GM23338 (cell line): ENCODE results near the gene CMYA5. TPM values are rescaled to one million over a fixed set of nuclear protein-coding genes. Genes with fewer than 3 reads are reported as not detected.

ENCODE experiments used
- ATAC-seq: fragments of 200-7000 bp; cut with Tn5 transposase; 3 replicates; pipeline ENCODE4 v1.9.1; 2020
- DNase-seq: peaks from one replicate; pipeline ENCODE4 v3.0.0-alpha.2; 2015; ENCODE audit warnings: low spot score
- H2AFZ ChIP-seq: fragments of 200-600 bp; sonication (generic); 2 replicates; pipeline ENCODE4 v1.8.0; 2016; ENCODE audit warnings: antibody characterized with exemption, mild to moderate bottlenecking, moderate library complexity
- H3F3A ChIP-seq: fragments of 200-600 bp; sonication (generic); replicated peaks from 2 replicates; pipeline ENCODE4 v1.8.0; 2017; ENCODE audit warnings: antibody characterized with exemption, mixed run types, low read depth
- H3K27ac ChIP-seq: fragments of 200-600 bp; sonication (generic); 2 replicates; pipeline ENCODE4 v1.6.1; 2016; ENCODE audit warnings: low read depth
- H3K27me3 ChIP-seq: fragments of 200-600 bp; sonication (generic); 2 replicates; pipeline ENCODE4 v1.8.0; 2016; ENCODE audit warnings: mild to moderate bottlenecking, mixed run types, moderate library complexity; ENCODE audit not compliant: insufficient read depth
- H3K36me3 ChIP-seq: fragments of 200-600 bp; sonication (generic); 2 replicates; pipeline ENCODE4 v1.8.0; 2016; ENCODE audit warnings: mild to moderate bottlenecking; ENCODE audit not compliant: insufficient read depth
- H3K4me1 ChIP-seq: fragments of 200-600 bp; sonication (generic); 2 replicates; pipeline ENCODE4 v1.8.0; 2016; ENCODE audit warnings: mild to moderate bottlenecking, moderate library complexity; ENCODE audit not compliant: insufficient read depth
- H3K4me2 ChIP-seq: fragments of 200-600 bp; sonication (generic); 2 replicates; pipeline ENCODE4 v1.7.1; 2017; ENCODE audit warnings: mixed run types
- H3K4me3 ChIP-seq: fragments of 200-600 bp; sonication (generic); 2 replicates; pipeline ENCODE4 v1.6.1; 2016; ENCODE audit warnings: mixed run types
- H3K79me2 ChIP-seq: fragments of 200-600 bp; sonication (generic); replicated peaks from 2 replicates; pipeline ENCODE4 v1.8.0; 2017; ENCODE audit warnings: mild to moderate bottlenecking; ENCODE audit not compliant: insufficient read depth
- H3K9me2 ChIP-seq: fragments of 200-600 bp; sonication (generic); 2 replicates; pipeline ENCODE4 v1.8.0; 2017; ENCODE audit not compliant: insufficient read depth
- H4K20me1 ChIP-seq: fragments of 200-600 bp; sonication (generic); replicated peaks from 2 replicates; pipeline ENCODE4 v1.8.0; 2017; ENCODE audit warnings: mild to moderate bottlenecking; ENCODE audit not compliant: insufficient read depth
- H3K27ac Mint-ChIP-seq: 2 replicates; pipeline ENCODE4 v1.8.0; 2020; ENCODE audit warnings: inconsistent platforms, mild to moderate bottlenecking, moderate library complexity, mixed read lengths
- H3K27me3 Mint-ChIP-seq: 3 replicates; pipeline ENCODE4 v1.8.0; 2022; ENCODE audit warnings: low read depth, mild to moderate bottlenecking, moderate library complexity, mixed read lengths, inconsistent platforms; ENCODE audit not compliant: insufficient read depth, poor library complexity
- H3K36me3 Mint-ChIP-seq: 3 replicates; pipeline ENCODE4 v1.8.0; 2021; ENCODE audit warnings: low read depth, mild to moderate bottlenecking, inconsistent platforms, moderate library complexity, mixed read lengths
- H3K4me1 Mint-ChIP-seq: 3 replicates; pipeline ENCODE4 v1.8.0; 2020; ENCODE audit warnings: mild to moderate bottlenecking, inconsistent platforms, mixed read lengths
- H3K4me3 Mint-ChIP-seq: 3 replicates; pipeline ENCODE4 v1.8.0; 2021; ENCODE audit warnings: moderate library complexity, mild to moderate bottlenecking, inconsistent platforms, mixed read lengths
- H3K9me3 Mint-ChIP-seq: 3 replicates; pipeline ENCODE4 v1.8.0; 2020; ENCODE audit warnings: moderate library complexity, mild to moderate bottlenecking, inconsistent platforms, mixed read lengths
- CREB1 ChIP-seq: fragments of 250-450 bp; sonication (Bioruptor Pico); IDR thresholded peaks from 2 replicates; pipeline ENCODE4 v1.5.0; 2020; ENCODE audit warnings: low read depth, mild to moderate bottlenecking, moderate library complexity
- ETS1 ChIP-seq: IDR thresholded peaks from 2 replicates; pipeline ENCODE4 v1.6.1; 2016; ENCODE audit warnings: antibody characterized with exemption
- EZH2 ChIP-seq: fragments of 200-600 bp; sonication (generic); IDR thresholded peaks from one replicate; pipeline ENCODE4 v1.8.0; 2017; ENCODE audit warnings: antibody characterized with exemption, mild to moderate bottlenecking, low read depth; ENCODE audit not compliant: unreplicated experiment
- EZH2phosphoT487 ChIP-seq: fragments of 200-600 bp; sonication (generic); IDR thresholded peaks from one replicate; pipeline ENCODE4 v1.8.1; 2018; ENCODE audit warnings: antibody characterized with exemption; ENCODE audit not compliant: unreplicated experiment
- JUNB ChIP-seq: IDR thresholded peaks from one replicate; pipeline ENCODE4 v1.6.1; 2016; ENCODE audit warnings: antibody characterized with exemption; ENCODE audit not compliant: unreplicated experiment
- NANOG ChIP-seq: IDR thresholded peaks from 2 replicates; pipeline ENCODE4 v1.6.1; 2016; ENCODE audit warnings: antibody characterized with exemption, borderline replicate concordance
- POLR2AphosphoS5 ChIP-seq: IDR thresholded peaks from 2 replicates; pipeline ENCODE4 v1.6.1; 2016; ENCODE audit warnings: antibody characterized with exemption, low read depth
- STAT1 ChIP-seq: IDR thresholded peaks from one replicate; pipeline ENCODE4 v1.6.1; 2016; ENCODE audit warnings: antibody characterized with exemption; ENCODE audit not compliant: unreplicated experiment
- ZNF114 ChIP-seq: fragments of 250-450 bp; sonication (Bioruptor Pico); IDR thresholded peaks from 2 replicates; pipeline ENCODE4 v1.5.0; 2020; ENCODE audit warnings: mild to moderate bottlenecking, moderate library complexity
- ZNF331 ChIP-seq: fragments of 250-450 bp; sonication (Bioruptor Pico); IDR thresholded peaks from 2 replicates; pipeline ENCODE4 v1.5.0; 2020; ENCODE audit warnings: low read depth, mild to moderate bottlenecking, moderate library complexity
- ZNF462 ChIP-seq: fragments of 250-450 bp; sonication (Bioruptor Pico); IDR thresholded peaks from 2 replicates; pipeline ENCODE4 v1.5.0; 2020; ENCODE audit warnings: mild to moderate bottlenecking, moderate library complexity
- polyA plus RNA-seq: library from polyadenylated mRNA; unstranded; fragments of >200 nt; fragmentation: Nextera tagmentation; extraction: Ambion mirVana; gene quantifications from 2 replicates; pipeline ENCODE4 v1.2.1, GENCODE V29; 2016
- total RNA-seq: library from RNA; depleted of rRNA; stranded (reverse); fragments of >200 nt; shearing (Covaris generic); gene quantifications from 2 replicates; pipeline ENCODE4 v1.2.3, GENCODE V29; 2014
- TF ChIP-seq, protein P1 (sequence below): IDR thresholded peaks from one replicate; pipeline ENCODE4 v1.6.1; 2018; ENCODE audit warnings: antibody characterized with exemption; ENCODE audit not compliant: unreplicated experiment
- TF ChIP-seq, protein P2 (sequence below), 2 experiments: fragments of 200-600 bp in 1 of 2; sonication (generic) in 1 of 2; conservative IDR thresholded peaks; 2 replicates each; pipeline versions ENCODE4 v1.5.1 to v1.6.1; 2016 to 2017; ENCODE audit warnings: antibody characterized with exemption in 2 of 2, low read depth in 2 of 2, mild to moderate bottlenecking in 2 of 2, moderate library complexity in 1 of 2

CMYA5 gene
- total and polyA plus RNA-seq, 2 experiments from 2014 or later: 0.45 to 0.49 TPM

GRCh38 chr5:79793722-79794121 lies 104.1 kb downstream of the CMYA5 start:
- H3K27ac ChIP-seq: no peak overlapping the region
- H3K27me3 ChIP-seq: no peaks in the 10 kb centered on the region
- H4K20me1 ChIP-seq: no peaks in the 10 kb centered on the region; the same call in 1 of the 2 replicates
- no peak overlapping the region for H3K4me3 ChIP-seq
- Mint-ChIP-seq H3K4me1 (no peaks in the 10 kb centered on the region; the same call in 2 of the 3 replicates), H3K27me3 (peaks cover 4% of the 10 kb centered on the region), H3K27ac (no peak overlapping the region), H3K36me3 (no peaks in the 10 kb centered on the region), H3K9me3 (no peaks in the 10 kb centered on the region), H3K4me3 (no peak overlapping the region)
- no peak overlapping the region for H3K4me2 ChIP-seq
- no peaks in the 10 kb centered on the region for H3K36me3 ChIP-seq
- H2AFZ ChIP-seq: no peak overlapping the region
- TF ChIP-seq STAT1 (no peak), ETS1 (no peak), NANOG (no peak), POLR2AphosphoS5 (no peak), ZNF114 (CRISPR knock-in tag) (no peak), JUNB (no peak), CREB1 (CRISPR knock-in tag) (no peak), EZH2 (no peak), EZH2phosphoT487 (no peak), ZNF462 (no peak), ZNF331 (no peak)
- TF ChIP-seq, protein P1, sequence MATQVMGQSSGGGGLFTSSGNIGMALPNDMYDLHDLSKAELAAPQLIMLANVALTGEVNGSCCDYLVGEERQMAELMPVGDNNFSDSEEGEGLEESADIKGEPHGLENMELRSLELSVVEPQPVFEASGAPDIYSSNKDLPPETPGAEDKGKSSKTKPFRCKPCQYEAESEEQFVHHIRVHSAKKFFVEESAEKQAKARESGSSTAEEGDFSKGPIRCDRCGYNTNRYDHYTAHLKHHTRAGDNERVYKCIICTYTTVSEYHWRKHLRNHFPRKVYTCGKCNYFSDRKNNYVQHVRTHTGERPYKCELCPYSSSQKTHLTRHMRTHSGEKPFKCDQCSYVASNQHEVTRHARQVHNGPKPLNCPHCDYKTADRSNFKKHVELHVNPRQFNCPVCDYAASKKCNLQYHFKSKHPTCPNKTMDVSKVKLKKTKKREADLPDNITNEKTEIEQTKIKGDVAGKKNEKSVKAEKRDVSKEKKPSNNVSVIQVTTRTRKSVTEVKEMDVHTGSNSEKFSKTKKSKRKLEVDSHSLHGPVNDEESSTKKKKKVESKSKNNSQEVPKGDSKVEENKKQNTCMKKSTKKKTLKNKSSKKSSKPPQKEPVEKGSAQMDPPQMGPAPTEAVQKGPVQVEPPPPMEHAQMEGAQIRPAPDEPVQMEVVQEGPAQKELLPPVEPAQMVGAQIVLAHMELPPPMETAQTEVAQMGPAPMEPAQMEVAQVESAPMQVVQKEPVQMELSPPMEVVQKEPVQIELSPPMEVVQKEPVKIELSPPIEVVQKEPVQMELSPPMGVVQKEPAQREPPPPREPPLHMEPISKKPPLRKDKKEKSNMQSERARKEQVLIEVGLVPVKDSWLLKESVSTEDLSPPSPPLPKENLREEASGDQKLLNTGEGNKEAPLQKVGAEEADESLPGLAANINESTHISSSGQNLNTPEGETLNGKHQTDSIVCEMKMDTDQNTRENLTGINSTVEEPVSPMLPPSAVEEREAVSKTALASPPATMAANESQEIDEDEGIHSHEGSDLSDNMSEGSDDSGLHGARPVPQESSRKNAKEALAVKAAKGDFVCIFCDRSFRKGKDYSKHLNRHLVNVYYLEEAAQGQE: no peak
- TF ChIP-seq, protein P2, sequence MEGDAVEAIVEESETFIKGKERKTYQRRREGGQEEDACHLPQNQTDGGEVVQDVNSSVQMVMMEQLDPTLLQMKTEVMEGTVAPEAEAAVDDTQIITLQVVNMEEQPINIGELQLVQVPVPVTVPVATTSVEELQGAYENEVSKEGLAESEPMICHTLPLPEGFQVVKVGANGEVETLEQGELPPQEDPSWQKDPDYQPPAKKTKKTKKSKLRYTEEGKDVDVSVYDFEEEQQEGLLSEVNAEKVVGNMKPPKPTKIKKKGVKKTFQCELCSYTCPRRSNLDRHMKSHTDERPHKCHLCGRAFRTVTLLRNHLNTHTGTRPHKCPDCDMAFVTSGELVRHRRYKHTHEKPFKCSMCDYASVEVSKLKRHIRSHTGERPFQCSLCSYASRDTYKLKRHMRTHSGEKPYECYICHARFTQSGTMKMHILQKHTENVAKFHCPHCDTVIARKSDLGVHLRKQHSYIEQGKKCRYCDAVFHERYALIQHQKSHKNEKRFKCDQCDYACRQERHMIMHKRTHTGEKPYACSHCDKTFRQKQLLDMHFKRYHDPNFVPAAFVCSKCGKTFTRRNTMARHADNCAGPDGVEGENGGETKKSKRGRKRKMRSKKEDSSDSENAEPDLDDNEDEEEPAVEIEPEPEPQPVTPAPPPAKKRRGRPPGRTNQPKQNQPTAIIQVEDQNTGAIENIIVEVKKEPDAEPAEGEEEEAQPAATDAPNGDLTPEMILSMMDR (conservative IDR thresholded peaks at IDR 0.05; ENCODE audit: low read depth in 2 of 2): no peak
- DNase-seq: no peak
- peak; percentile 52 for ATAC-seq
- H3K9me2 ChIP-seq: no peaks in the 10 kb centered on the region; the same call in 1 of the 2 replicates
- no peaks in the 10 kb centered on the region for H3K79me2 ChIP-seq
- H3F3A ChIP-seq: no peaks in the 10 kb centered on the region
- no peaks in the 10 kb centered on the region for H3K4me1 ChIP-seq
